ES-I3 (cell line): ENCODE data around the gene HES4.
A peak's percentile ranks its signal among the peaks of the same experiment; 100 is the strongest.
"Not testable (repeated sequence)": the region's sequence is repeated elsewhere in the genome, so short reads cannot be mapped to it uniquely, and the experiment has no call there.

Experiments used
- H3K36me3 ChIP-seq: 2 replicates; pipeline ENCODE4 v1.6.1; 2013; ENCODE audit warnings: mild to moderate bottlenecking, low read length, control low read depth, moderate library complexity; ENCODE audit not compliant: insufficient read depth
- H3K4me1 ChIP-seq: 2 replicates; pipeline ENCODE4 v1.6.1; 2013; ENCODE audit warnings: mild to moderate bottlenecking, control low read depth, low read length; ENCODE audit not compliant: insufficient read depth
- H3K9ac ChIP-seq: 2 replicates; pipeline ENCODE4 v1.6.1; 2013; ENCODE audit warnings: low read depth, mild to moderate bottlenecking, low read length, moderate library complexity
- H3K9me3 ChIP-seq: 2 replicates; pipeline ENCODE4 v1.6.1; 2013; ENCODE audit warnings: mild to moderate bottlenecking, low read length, moderate library complexity; ENCODE audit not compliant: control insufficient read depth, insufficient read depth

Gene HES4

DNA sequence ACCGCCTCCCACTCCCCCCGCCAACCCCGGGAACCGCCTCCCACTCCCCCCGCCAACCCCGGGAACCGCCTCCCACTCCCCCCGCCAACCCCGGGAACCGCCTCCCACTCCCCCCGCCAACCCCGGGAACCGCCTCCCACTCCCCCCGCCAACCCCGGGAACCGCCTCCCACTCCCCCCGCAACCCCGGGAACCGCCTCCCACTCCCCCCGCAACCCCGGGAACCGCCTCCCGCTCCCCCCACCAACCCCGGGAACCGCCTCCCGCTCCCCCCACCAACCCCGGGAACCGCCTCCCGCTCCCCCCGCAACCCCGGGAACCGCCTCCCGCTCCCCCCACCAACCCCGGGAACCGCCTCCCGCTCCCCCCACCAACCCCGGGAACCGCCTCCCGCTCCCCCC, 23.1 kb downstream of the HES4 start:
- not testable (repeated sequence) for H3K4me1 ChIP-seq, H3K36me3 ChIP-seq, H3K9ac ChIP-seq, H3K9me3 ChIP-seq

DNA sequence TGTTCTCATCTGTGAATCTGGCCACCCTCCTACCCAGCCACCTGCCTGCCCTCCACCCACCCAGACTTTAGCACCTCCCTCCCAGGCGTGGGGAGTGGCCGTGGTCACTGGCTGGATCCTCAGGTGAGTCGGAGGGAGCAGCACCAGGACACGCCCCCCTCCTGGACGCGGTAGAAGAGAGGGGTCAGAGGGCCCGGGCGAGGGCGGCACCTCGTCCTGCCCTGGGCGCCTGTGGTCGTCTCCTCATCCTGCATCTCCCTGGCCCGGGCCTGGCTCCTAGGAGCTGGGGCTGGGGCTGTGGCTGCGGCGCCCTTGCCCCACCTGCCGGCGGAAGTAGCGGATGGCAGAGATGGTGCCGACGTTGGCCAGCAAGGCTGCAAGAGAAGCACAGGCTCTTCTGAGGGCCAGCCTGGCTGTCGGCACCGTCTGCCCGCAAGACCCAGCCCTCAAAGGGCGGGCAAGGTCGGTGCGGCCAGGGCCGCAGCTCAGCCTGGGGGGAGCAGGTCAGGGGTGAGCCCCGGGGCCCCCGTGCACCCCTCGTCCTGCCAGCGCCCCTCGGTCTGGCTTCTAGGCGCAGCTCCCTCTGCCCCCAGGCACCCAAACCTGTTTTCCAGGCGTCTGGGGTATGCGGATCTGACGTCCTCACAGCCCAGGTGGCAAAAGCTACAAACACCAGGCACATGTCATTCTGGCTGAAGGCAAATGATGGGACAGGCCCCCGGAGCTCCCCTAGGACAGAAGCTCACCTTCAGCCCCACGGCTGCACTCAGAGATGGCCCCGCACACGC, 23.8 kb downstream of the HES4 start:
- Histone ChIP-seq H3K9me3 (no peaks in the 10 kb centered on the region), H3K4me1 (no peaks in the 10 kb centered on the region), H3K36me3 (no peaks in the 10 kb centered on the region), H3K9ac (peak overlapping the region; percentile 6; the same call in 1 of the 2 replicates)

DNA sequence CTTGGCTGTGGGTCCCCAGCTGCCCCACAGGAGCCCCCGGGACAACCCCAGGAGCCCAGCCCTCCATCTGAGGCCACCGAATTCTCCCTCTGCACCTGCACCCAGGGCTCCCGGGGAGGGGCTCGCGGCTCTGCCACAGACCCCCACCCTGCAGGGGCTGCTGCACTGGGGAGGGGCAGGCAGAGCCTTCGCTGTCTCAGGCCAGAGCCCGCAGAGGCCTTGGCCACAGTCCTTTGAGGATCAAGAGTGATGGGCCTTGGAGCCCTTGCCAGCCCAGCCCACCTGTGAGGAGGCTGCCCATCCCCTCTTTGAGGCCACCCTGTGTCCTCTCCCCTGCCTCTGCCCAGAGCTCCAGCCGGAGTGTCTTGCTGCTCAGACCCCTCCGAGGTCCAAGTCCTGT, 24.5 kb downstream of the HES4 start:
- no peak overlapping the region for H3K9ac ChIP-seq
- H3K9me3 ChIP-seq, result no peaks in the 10 kb centered on the region
- no peaks in the 10 kb centered on the region for H3K4me1 ChIP-seq
- no peaks in the 10 kb centered on the region for H3K36me3 ChIP-seq

DNA sequence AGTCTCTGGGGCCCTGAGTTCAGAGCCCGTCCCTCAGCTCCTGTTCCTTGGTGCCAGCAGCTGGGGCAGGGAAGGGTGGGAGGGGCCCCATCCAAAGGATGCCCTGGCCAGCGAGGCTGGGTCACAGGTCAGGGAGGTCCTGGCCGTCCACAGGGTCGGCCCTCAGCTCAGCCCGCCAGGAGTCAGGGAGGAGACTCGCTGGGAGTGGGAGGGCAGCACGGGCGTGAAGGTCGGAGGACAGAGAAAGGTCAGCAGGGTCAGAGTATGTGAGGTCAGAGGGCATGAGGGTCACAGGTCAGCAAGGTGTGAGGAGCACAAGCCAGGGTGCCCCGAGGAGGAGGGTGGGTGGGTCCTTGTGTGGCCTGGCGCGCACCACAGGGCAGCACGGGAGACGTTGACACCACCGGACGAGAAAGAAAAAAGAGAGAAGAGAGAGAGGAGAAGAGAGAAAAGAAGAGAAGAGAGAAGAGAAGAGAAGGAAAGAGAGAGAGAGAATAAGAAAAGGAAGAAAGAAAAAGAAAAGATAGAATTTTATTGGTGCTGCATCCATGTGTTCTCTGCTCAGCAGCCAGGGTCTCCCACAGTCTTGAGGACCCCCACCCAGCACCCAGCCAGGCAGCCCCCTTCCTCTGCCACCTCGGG, 25.1 kb downstream of the HES4 start:
- Histone ChIP-seq H3K9ac (no peak overlapping the region), H3K36me3 (no peaks in the 10 kb centered on the region), H3K4me1 (no peaks in the 10 kb centered on the region), H3K9me3 (no peaks in the 10 kb centered on the region)

DNA sequence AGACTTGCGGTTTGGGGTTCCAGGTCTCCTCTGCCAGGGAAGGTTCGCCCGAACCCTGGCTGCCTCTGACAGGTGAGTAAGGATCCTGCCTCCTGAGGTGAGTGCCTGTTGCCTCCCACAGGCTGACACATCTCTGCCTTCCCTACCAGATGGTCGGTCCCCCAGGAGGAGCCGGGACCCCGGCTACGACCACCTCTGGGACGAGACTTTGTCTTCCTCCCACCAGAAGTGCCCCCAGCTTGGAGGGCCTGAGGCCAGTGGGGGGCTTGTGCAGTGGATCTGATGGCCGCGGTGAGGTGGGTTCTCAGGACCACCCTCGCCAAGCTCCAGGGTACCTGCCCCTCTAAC, 25.6 kb downstream of the HES4 start:
- Histone ChIP-seq H3K36me3 (no peaks in the 10 kb centered on the region), H3K9me3 (no peaks in the 10 kb centered on the region), H3K4me1 (no peaks in the 10 kb centered on the region), H3K9ac (no peak overlapping the region)

DNA sequence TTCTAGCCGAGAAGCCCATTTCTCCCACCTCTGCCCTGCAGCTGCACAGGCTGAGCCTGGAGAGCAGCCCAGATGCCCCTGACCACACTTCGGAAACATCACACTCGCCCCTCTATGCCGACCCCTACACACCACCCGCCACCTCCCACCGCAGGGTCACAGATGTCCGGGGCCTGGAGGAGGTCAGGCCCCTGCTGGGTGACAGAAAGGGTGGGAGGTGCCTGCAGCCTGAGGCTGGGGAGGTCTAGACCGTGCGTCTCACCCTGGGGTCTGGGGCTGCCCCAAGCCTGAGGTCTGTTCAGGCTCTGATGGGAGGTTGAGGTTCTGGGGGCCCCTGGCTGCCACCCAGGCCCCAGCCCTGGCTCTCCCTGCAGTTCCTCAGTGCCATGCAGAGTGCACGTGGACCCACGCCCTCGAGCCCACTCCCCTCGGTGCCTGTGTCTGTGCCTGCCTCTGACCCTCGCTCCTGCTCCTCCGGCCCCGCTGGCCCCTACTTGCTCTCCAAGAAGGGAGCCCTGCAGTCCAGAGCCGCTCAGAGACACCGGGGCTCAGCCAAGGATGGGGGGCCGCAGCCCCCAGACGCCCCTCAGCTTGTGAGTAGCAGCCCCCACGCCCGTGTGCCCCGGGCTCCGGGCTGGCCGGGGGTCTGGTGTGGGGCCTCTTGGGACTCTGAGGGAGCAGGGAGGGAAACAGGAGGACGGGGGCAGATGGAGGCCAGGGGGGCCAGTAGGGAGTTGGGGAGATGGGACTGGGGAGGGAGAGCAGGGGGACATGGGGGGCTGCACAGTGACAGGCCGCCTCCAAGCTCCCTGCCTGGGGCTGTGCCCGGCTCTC, 26.2 kb downstream of the HES4 start:
- Histone ChIP-seq H3K9me3 (no peaks in the 10 kb centered on the region), H3K9ac (no peak overlapping the region), H3K4me1 (no peaks in the 10 kb centered on the region), H3K36me3 (no peaks in the 10 kb centered on the region)

DNA sequence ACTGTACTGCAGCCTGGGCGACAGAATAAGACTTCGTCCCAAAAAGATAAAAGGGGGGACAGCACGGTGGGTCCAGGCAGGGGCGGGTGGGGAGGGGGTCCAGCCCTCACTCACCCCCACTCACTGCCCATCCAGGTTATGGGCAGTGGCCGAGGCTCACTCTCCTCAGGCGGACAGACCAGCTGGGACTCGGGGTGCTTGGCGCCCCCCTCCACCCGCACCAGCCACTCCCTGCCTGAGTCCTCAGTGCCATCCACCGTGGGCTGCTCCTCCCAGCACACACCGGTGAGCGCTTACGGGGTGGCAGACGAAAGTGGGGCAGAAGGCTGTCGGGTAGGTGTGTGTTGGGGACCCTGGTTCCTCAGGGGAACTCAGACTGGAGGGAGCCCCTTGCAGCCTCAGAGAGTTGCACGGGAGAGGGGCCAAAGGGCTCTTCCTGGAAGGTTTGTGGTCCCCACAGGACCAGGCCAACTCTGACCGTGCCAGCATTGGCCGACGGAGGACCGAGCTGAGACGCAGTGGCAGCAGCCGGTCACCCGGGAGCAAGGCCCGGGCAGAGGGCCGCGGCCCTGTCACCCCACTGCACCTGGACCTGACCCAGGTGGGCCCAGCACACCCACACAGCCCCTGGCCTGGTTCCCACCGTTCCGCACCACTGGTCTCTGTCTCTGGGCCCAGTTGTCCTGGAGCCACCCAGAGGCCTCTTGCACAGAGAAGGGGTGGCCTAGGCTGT, 27.0 kb downstream of the HES4 start:
- H3K9ac ChIP-seq, result no peak overlapping the region
- no peaks in the 10 kb centered on the region for H3K36me3 ChIP-seq
- no peaks in the 10 kb centered on the region for H3K4me1 ChIP-seq
- H3K9me3 ChIP-seq, result no peaks in the 10 kb centered on the region

DNA sequence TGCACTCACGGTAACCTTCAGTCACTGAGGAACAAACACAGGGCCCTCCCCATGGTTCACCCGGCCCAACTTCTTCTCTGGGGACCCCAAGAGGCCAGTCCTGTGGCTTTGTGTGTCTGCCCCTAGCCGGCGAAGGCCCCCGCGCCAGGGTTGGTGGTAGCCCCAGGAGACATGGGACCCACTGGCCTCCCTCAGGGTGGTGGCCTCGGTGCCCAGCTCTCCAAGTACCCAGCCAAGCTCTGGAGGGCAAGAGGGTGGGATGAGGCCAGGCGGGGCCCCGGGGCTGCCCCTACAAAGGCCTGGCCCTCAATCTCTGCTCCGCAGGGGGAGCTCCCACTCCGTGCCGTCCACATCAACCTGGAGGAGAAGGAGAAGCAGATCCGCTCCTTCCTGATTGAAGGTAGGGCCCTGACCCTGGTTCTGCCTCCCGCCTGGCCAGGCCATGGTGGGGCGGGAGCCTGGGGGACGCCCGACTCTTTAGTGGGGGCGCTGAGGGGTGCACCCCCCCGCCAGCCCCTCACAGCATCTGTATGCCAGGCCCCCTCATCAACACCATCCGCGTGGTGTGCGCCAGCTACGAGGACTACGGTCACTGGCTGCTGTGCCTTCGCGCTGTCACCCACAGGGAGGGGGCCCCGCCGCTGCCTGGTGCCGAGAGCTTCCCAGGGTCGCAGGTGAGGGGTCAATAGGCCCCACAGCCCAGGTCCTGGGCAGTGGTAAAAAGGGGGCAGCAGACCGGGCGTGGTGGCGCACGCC, 28.0 kb downstream of the HES4 start:
- no peaks in the 10 kb centered on the region for H3K4me1 ChIP-seq
- no peaks in the 10 kb centered on the region for H3K9me3 ChIP-seq
- H3K36me3 ChIP-seq, result no peaks in the 10 kb centered on the region
- no peak overlapping the region for H3K9ac ChIP-seq

DNA sequence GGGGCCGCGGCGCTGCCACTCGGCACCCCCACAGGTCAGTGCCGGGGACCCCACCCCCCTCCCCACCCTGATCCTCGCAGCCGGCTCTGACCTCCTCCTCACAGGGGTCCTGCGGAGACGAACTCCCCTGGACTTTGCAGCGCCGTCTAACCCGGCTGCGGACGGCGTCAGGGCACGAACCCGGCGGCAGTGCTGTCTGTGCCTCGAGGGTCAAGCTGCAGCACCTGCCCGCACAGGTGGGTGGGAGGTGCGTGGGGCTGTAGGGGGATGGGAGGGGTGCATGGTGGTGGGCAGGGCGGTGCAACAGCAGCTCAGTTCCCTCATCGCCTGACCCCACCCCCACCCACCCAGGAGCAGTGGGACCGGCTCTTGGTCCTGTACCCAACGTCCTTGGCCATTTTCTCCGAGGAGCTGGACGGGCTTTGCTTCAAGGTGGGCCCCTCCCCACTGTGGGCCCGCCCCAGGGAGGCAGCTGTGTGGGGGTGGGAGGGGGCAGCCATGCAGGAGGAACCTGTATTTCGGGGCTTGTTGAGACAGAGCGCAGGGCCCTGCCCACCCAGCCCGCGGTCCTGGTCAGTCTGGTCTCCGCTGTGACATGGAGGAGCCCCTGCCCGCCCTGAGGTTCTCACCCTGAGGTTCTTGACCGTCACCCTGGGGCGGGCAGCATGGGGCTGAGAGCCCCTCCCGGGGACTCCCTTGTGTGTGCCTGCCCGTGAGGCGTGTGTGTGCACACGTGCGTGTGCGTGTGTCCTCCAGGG, 28.7 kb downstream of the HES4 start:
- no peaks in the 10 kb centered on the region; the same call in 1 of the 2 replicates for H3K4me1 ChIP-seq
- H3K9ac ChIP-seq, result no peak overlapping the region
- no peaks in the 10 kb centered on the region for H3K9me3 ChIP-seq
- no peaks in the 10 kb centered on the region for H3K36me3 ChIP-seq

DNA sequence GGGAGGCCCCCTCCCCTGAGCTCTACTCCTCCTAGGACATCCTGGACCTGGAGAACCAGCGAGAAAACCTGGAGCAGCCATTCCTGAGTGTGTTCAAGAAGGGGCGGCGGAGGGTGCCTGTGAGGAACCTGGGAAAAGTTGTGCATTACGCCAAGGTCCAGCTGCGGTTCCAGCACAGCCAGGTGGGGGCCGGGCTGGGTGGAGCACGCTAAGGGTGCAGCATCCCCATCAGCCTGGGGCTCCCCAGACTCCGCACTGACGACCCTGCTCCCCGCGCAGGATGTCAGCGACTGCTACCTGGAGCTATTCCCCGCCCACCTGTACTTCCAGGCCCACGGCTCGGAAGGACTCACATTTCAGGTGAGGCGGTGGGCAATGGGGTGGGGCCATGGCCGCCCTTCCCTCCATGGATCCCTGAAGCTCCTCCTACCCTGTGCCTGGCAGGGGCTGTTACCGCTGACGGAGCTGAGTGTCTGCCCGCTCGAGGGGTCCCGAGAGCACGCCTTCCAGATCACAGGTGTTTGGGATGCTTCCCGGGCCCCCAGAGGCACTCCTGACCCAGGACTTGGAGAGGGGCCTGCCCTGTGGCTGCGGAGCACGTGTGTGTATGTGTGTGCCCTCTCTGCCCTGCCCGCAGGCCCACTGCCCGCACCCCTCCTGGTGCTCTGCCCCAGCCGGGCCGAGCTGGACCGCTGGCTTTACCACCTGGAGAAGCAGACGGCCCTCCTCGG, 29.5 kb downstream of the HES4 start:
- no peaks in the 10 kb centered on the region for H3K36me3 ChIP-seq
- no peak overlapping the region for H3K9ac ChIP-seq
- H3K4me1 ChIP-seq, result no peaks in the 10 kb centered on the region; the same call in 1 of the 2 replicates
- no peaks in the 10 kb centered on the region for H3K9me3 ChIP-seq

DNA sequence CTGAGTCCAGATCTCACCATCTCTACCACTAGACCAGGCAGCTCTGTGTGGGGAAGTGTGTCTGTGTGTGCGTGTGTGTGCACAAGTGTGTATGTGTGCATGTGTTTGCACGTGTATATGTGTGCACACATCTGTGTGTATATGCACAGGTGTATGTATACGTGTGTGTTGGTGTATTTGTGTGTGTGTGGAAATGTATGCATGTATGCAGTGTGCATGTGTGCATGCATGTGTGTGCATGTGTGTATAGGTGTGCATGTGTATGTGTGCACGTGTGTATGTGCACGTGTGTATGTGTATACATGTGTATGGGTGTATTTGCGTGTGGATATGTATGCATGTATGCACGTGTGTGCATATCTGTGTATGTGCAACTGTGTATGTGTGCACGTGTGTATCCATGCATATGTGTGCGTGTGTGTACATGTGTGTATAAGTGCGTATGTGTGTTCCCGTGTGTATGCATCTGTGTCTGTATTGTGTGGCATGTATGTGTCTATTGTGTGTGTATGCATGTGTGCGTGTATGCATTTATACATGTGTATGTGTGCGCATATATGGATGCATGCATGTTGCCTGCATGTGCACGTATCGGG, 30.5 kb downstream of the HES4 start:
- no peaks in the 10 kb centered on the region; the same call in 1 of the 2 replicates for H3K4me1 ChIP-seq
- no peak overlapping the region for H3K9ac ChIP-seq

DNA sequence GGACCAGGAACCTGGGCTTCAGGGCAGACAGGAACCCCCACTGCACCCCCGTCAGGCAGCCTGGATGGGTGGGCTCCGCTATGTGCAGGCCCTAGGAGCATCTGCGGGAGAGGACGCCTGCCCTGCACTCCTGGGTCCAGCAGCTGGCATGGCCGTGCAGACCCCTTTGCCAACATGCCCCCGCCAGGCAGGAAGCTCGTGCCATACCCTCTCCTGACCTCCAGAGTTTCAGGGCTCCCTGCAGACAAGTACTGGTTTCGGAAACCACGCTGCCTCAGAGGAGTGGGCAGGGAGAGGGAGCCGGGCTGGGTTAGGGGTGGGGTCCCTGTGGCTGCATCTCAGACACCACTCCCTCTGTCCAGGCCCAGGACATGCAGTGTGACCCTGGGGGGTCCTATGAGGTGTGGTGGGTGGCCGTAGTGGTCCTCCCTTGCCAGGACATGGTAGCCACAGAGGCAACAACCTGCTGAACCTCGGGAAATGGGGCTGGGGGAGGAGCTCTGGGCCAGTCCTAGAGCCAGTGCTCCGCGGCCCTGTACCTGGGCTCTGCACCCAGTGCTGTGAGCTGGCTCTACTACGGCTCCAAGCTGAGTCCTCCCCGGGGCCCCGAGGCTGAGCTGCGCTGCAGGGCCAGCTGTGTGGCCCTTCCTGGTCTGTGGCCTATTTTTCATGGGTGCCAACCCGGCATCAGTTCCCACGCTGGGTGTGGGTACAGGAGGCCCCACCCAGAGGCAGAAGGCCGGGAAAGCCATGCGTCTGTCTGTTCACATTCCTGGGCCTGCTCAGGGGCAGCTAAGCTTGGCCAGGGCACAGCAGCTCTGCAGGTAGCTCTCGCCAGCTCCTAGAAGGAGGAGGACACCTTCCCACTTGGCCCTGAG, 32.2 kb downstream of the HES4 start:
- H3K4me1 ChIP-seq, result no peaks in the 10 kb centered on the region; the same call in 1 of the 2 replicates
- no peaks in the 10 kb centered on the region for H3K36me3 ChIP-seq
- H3K9me3 ChIP-seq, result no peaks in the 10 kb centered on the region
- H3K9ac ChIP-seq, result no peak overlapping the region

More for the DNA sequence above, 30.5 kb downstream of the HES4 start:
- Histone ChIP-seq H3K36me3 (no peaks in the 10 kb centered on the region), H3K9me3 (no peaks in the 10 kb centered on the region)
